ENCODE results near the gene STK32A. TPM values are rescaled to one million over a fixed set of nuclear protein-coding genes. Genes with fewer than 3 reads are reported as not detected.
A peak's percentile ranks its signal among the peaks of the same experiment; 100 is the strongest.

Gene STK32A
- total RNA-seq: 10 to 100 TPM in 1 of 4 donors, 1 to 10 TPM in 3; 5.1 to 27.4 (median 7.0) TPM

DNA sequence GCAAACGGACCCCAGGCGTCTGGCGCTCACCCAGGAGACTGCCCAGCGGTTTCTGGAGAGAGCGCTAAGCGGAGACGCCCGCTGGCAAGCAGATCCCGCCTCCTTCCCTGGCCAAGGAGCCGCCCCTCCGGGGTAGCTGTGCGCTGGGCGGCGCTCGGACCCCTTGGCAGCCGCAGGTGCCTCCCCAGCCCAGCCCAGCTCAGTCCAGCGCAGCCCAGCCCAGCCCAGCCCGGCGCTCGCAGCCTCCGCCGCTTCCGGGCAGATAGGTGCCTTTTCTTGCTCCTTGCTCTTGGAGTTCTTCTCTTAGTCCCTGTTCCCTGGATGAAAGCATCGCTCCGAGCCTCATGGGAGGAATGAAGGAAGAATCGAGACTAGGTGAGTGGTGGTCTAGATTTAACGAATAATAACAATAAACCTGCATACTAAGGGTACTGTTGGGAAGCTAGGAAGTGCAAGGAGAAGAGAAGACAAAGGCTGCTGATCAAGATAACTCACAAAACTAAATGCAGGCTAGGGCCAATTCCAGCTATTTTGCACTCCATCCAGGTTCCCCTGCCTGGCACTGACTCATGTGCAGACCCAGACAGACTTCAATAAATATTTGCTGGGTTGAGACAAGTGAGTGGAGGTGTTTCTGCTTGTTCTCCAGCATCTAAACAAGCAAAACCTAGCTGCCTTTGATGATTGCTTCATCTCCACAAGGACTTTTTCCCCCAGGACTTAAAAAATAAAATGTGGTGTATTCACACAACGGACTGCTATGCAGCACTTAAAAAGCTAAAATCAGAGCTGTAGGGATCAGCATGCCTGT, at the start of gene STK32A:
STK32A (plus strand) TSS at position 202 of the 811 bp plus-strand sequence. CDS start 4,609 bp downstream, outside the sequence.
- TF ChIP-seq EP300 (IDR thresholded peaks at IDR 0.05): no peak
- TF ChIP-seq, protein P1, sequence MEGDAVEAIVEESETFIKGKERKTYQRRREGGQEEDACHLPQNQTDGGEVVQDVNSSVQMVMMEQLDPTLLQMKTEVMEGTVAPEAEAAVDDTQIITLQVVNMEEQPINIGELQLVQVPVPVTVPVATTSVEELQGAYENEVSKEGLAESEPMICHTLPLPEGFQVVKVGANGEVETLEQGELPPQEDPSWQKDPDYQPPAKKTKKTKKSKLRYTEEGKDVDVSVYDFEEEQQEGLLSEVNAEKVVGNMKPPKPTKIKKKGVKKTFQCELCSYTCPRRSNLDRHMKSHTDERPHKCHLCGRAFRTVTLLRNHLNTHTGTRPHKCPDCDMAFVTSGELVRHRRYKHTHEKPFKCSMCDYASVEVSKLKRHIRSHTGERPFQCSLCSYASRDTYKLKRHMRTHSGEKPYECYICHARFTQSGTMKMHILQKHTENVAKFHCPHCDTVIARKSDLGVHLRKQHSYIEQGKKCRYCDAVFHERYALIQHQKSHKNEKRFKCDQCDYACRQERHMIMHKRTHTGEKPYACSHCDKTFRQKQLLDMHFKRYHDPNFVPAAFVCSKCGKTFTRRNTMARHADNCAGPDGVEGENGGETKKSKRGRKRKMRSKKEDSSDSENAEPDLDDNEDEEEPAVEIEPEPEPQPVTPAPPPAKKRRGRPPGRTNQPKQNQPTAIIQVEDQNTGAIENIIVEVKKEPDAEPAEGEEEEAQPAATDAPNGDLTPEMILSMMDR (IDR thresholded peaks at IDR 0.05): no peak
- TF ChIP-seq POLR2AphosphoS5 (IDR thresholded peaks at IDR 0.05): no peak
- no peak for TF ChIP-seq POLR2A (IDR thresholded peaks at IDR 0.05)
- Histone ChIP-seq H3K27me3 (peaks cover 19% of the 10 kb centered on the region), H3K4me3 (peak within 1 kb of the TSS; percentile 62), H3K4me1 (peaks cover 17% of the 10 kb centered on the region), H3K9me3 (no peaks in the 10 kb centered on the region), H3K27ac (peak within 1 kb of the TSS; percentile 80), H3K36me3 (no peaks in the 10 kb centered on the region)
- peak; percentile 75 to 83 for DNase-seq (ENCODE audit: low spot score in 2 of 2)
- WGBS: 3% methylated on average over 19 of the region's 28 CpGs

DNA sequence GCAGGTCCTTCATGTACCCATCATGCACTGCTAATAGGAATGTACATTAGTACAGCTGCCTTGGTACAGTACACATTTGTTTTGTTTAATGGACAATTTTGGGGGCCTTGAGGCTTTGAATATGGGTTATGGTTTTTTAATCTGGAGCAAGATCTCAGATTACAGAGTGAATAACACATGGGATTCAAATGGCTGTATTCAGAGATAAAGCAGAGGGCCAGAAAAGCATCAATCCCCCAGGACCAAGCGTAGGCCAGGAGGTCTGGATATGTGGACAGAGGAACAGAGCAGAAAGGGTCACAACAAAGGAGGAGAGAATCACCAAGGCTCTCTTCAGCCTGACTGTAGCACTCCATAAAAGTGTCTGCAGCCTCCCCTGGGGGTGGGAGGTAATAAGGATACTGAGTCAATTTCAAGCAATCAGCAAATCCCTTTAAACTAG, 47.7 kb upstream of the STK32A start:
- no peak for DNase-seq (ENCODE audit: low spot score in 2 of 2)
- no peaks in the 10 kb centered on the region for H3K27me3 ChIP-seq
- no peak overlapping the region for H3K27ac ChIP-seq
- H3K36me3 ChIP-seq: no peaks in the 10 kb centered on the region
- TF ChIP-seq POLR2A (IDR thresholded peaks at IDR 0.05): no peak
- TF ChIP-seq, protein P1 (IDR thresholded peaks at IDR 0.05): no peak
- TF ChIP-seq POLR2AphosphoS5 (IDR thresholded peaks at IDR 0.05): no peak
- TF ChIP-seq EP300 (IDR thresholded peaks at IDR 0.05): no peak
- H3K9me3 ChIP-seq: no peaks in the 10 kb centered on the region
- WGBS: 73% methylated on average over 1 of the region's 1 CpG
- H3K4me3 ChIP-seq: no peak overlapping the region
- H3K4me1 ChIP-seq: peaks cover 4% of the 10 kb centered on the region

DNA sequence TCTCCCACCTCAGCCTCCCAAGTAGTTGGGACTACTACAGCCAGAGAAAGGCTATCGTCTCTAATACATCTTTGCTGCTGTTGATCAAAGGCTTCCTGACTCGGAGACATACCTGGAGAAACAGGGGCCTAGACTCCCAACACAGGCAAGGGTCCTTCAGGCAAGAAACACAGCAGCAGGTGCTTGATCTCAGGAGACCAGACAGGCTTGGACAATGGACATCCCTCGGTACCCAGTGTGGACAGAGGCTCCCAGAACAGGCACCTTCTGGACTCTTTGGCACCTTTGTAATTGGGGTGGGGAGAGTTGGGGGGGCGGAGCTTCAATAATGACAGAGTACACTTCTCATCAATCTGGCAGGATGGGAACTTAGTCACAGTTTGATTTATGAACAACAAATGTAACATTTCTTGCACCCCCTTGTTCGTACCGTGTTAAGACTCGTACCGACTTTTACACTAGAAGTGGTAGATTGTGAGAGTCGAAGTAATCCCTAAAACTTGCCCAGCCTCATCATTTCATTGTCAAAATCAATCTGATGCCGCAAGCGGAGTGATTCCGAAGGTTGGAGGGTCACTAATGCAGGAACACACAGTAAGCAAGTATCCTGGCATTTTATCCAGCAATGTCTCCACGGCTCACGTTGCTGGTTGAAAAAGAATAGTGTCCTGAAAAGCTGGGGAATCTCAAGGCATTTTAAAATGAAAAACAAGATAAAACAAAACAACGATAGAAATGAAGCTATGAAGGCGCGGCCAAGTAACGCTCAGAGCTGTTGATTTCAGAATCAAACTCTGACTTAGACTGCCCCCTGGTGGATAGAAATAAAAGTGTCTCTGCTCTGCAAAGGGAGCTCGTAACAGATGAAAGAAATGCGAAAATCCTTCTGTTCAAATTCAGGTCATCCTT, 46.4 kb upstream of the STK32A start:
- TF ChIP-seq, protein P1 (IDR thresholded peaks at IDR 0.05): peak; percentile 70 to 76
- TF ChIP-seq EP300 (IDR thresholded peaks at IDR 0.05) (no peak), POLR2A (IDR thresholded peaks at IDR 0.05) (no peak)
- 43% methylated on average over 20 of the region's 20 CpGs for WGBS
- no peak for DNase-seq (ENCODE audit: low spot score in 2 of 2)

DNA sequence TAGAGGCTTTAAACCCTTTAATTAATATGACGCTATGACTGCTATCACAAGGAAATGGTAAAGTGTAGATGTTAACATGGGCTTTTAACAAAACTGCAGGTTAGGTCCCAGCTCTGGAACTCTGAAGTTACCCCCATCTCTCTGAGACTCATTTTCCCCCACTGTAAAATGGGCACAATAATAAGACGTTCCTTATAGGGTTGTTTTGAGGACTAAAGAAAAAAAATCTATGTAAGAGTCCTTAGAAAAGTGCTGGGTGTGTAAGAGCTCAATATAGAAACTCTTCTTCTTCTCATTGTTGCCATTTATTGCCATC, 45.8 kb upstream of the STK32A start:
- DNase-seq (ENCODE audit: low spot score in 2 of 2): no peak
- H3K36me3 ChIP-seq: no peaks in the 10 kb centered on the region
- H3K27ac ChIP-seq: no peak overlapping the region
- H3K4me1 ChIP-seq: peaks cover 4% of the 10 kb centered on the region
- H3K4me3 ChIP-seq: no peak overlapping the region
- TF ChIP-seq POLR2A (IDR thresholded peaks at IDR 0.05) (no peak), POLR2AphosphoS5 (IDR thresholded peaks at IDR 0.05) (no peak), EP300 (IDR thresholded peaks at IDR 0.05) (no peak)
- TF ChIP-seq, protein P1 (IDR thresholded peaks at IDR 0.05): no peak
- H3K9me3 ChIP-seq: no peaks in the 10 kb centered on the region
- no peaks in the 10 kb centered on the region for H3K27me3 ChIP-seq
- 22% methylated on average over 2 of the region's 2 CpGs for WGBS

More for the DNA sequence above, 46.4 kb upstream of the STK32A start:
- Histone ChIP-seq H3K4me1 (peaks cover 4% of the 10 kb centered on the region), H3K4me3 (no peak overlapping the region), H3K27me3 (no peaks in the 10 kb centered on the region), H3K27ac (no peak overlapping the region), H3K36me3 (no peaks in the 10 kb centered on the region), H3K9me3 (no peaks in the 10 kb centered on the region)

DNA sequence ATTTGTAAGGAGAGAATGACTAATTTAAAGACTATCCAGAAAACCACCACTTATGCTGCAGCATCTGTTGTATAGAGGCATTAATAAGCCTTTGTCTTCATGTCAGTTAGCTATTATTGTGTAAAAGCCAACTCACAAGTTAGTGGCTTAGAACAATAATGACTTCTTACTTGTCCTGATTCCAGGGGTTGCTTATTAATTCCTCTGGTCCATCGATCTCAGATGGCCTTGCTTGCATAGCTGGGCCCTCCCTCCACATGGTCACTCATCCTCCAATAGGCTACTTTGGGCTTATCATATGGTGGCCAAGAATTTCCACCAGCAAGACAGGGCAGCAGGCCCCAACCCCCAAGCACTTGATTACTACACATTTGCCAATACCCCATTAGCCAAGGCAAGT, 44.5 kb upstream of the STK32A start:
- Histone ChIP-seq H3K36me3 (no peaks in the 10 kb centered on the region), H3K4me3 (no peak overlapping the region), H3K27me3 (no peaks in the 10 kb centered on the region), H3K9me3 (no peaks in the 10 kb centered on the region), H3K4me1 (peaks cover 4% of the 10 kb centered on the region), H3K27ac (no peak overlapping the region)
- no peak for DNase-seq (ENCODE audit: low spot score in 2 of 2)
- 71% methylated on average over 1 of the region's 1 CpG for WGBS
- no peak for TF ChIP-seq POLR2AphosphoS5 (IDR thresholded peaks at IDR 0.05)
- no peak for TF ChIP-seq POLR2A (IDR thresholded peaks at IDR 0.05)
- TF ChIP-seq EP300 (IDR thresholded peaks at IDR 0.05): no peak
- TF ChIP-seq, protein P1 (IDR thresholded peaks at IDR 0.05): no peak
